A549 (cell line): Measurements from ENCODE around the gene FBXO21. TPM values are rescaled to one million over a fixed set of nuclear protein-coding genes. Genes with fewer than 3 reads are reported as not detected.
A peak's percentile ranks its signal among the peaks of the same experiment; 100 is the strongest.

Experiments used
- ATAC-seq, 2 experiments: fragments of 200-7000 bp in 1 of 2; fragments of >200 bp in 1 of 2; cut with Nextera tagmentation in 1 of 2; cut with Tn5 transposase in 1 of 2; 3 replicates each; pipeline versions ENCODE4 v1.8.0 to v1.9.1; 2018 to 2020; ENCODE audit warnings: mild to moderate bottlenecking in 1 of 2, moderate library complexity in 1 of 2
- CTCF ChIA-PET: fragments of 300-600 bp; sonication (Branson Sonifier 250); formaldehyde crosslinking; extraction: SDS; loops from one replicate; lab custom pipeline; 2021; ENCODE audit warnings: antibody characterized with exemption, inconsistent platforms; lab: Yijun Ruan, JAX
- POLR2A ChIA-PET: fragments of 350-600 bp; formaldehyde crosslinking; extraction: SDS; loops from one replicate; lab custom pipeline; 2021; ENCODE audit warnings: antibody characterized with exemption, inconsistent platforms; lab: Yijun Ruan, JAX
- DNase-seq, 2 experiments: peaks; one replicate each; pipeline versions ENCODE4 v3.0.0 to v3.0.0-alpha.2; 2011 to 2016; ENCODE audit warnings: low read depth in 1 of 2, low spot score in 1 of 2
- FAIRE-seq: peaks from 2 replicates; lab custom pipeline; 2011; peaks lifted over from hg19 to GRCh38; lab: Jason Lieb, UNC
- H3K27ac ChIP-seq, 2 experiments: fragments of >200 bp; sonication (Bioruptor Twin); formaldehyde crosslinking; 3 replicates each; pipeline ENCODE4 v1.5.1; 2016 to 2017
- H3K4me1 ChIP-seq: fragments of >200 bp; sonication (Bioruptor Twin); formaldehyde crosslinking; 3 replicates; pipeline ENCODE4 v1.6.1; 2016
- H3K4me2 ChIP-seq: fragments of >200 bp; sonication (Bioruptor Twin); formaldehyde crosslinking; 3 replicates; pipeline ENCODE4 v1.6.1; 2016
- H3K4me3 ChIP-seq: fragments of >200 bp; sonication (Bioruptor Twin); formaldehyde crosslinking; 3 replicates; pipeline ENCODE4 v1.5.1; 2016
- H3K9me3 ChIP-seq: fragments of >200 bp; sonication (Bioruptor Twin); formaldehyde crosslinking; 3 replicates; pipeline ENCODE4 v1.6.1; 2016
- BCL3 ChIP-seq: fragments of >200 bp; sonication (Bioruptor Twin); formaldehyde crosslinking; IDR thresholded peaks from 3 replicates; pipeline ENCODE4 v1.6.1; 2016
- CBX2 ChIP-seq: fragments of 200-600 bp; sonication (generic); IDR thresholded peaks from 2 replicates; pipeline ENCODE4 v1.6.1; 2016; ENCODE audit warnings: low read depth, mild to moderate bottlenecking, borderline replicate concordance
- CHD2 ChIP-seq: fragments of 150-350 bp; IDR thresholded peaks from 2 replicates; pipeline ENCODE4 v1.6.1; 2014; ENCODE audit warnings: low read length; ENCODE audit not compliant: partially characterized antibody
- CTCF ChIP-seq: fragments of >200 bp; sonication (Bioruptor Twin); formaldehyde crosslinking; IDR thresholded peaks from 3 replicates; pipeline ENCODE4 v1.5.1; 2016
- E2F6 ChIP-seq: IDR thresholded peaks from 2 replicates; pipeline ENCODE4 v1.6.1; 2012; ENCODE audit warnings: low read depth, borderline replicate concordance
- EHF ChIP-seq: fragments of 250-450 bp; sonication (Bioruptor Pico); IDR thresholded peaks from 2 replicates; pipeline ENCODE4 v1.5.0; 2020; ENCODE audit warnings: mild to moderate bottlenecking
- EHMT2 ChIP-seq: fragments of 200-600 bp; sonication (generic); IDR thresholded peaks from 2 replicates; pipeline ENCODE4 v1.6.1; 2016; ENCODE audit warnings: antibody characterized with exemption, low read depth, mild to moderate bottlenecking, moderate library complexity
- ESRRA ChIP-seq: fragments of 150-350 bp; IDR thresholded peaks from 2 replicates; pipeline ENCODE4 v1.6.1; 2014; ENCODE audit warnings: mild to moderate bottlenecking, low read length, borderline replicate concordance
- FOXS1 ChIP-seq: fragments of 250-450 bp; sonication (Bioruptor Pico); IDR thresholded peaks from 2 replicates; pipeline ENCODE4 v1.5.0; 2020; ENCODE audit warnings: mild to moderate bottlenecking, moderate library complexity
- HDAC2 ChIP-seq: fragments of 200-600 bp; sonication (generic); IDR thresholded peaks from 2 replicates; pipeline ENCODE4 v1.6.1; 2016
- MAZ ChIP-seq: fragments of 150-350 bp; IDR thresholded peaks from 2 replicates; pipeline ENCODE4 v1.6.1; 2014; ENCODE audit warnings: antibody characterized with exemption, low read depth, low read length, borderline replicate concordance
- MYC ChIP-seq: IDR thresholded peaks from 2 replicates; pipeline ENCODE4 v1.6.1; 2012; ENCODE audit warnings: mild to moderate bottlenecking, inconsistent platforms, low read length, improper control_type of control experiment, borderline replicate concordance
- RAD21 ChIP-seq, 2 experiments: fragments of >200 bp in 1 of 2; sonication (Bioruptor Twin) in 1 of 2; formaldehyde crosslinking in 1 of 2; IDR thresholded peaks in 1 of 2; conservative IDR thresholded peaks in 1 of 2; 2 replicates in 1 of 2; 3 replicates in 1 of 2; pipeline ENCODE4 v1.6.1; 2012 to 2018; ENCODE audit warnings: inconsistent platforms in 1 of 2
- SREBF2 ChIP-seq: fragments of 450-650 bp; IDR thresholded peaks from 2 replicates; pipeline ENCODE4 v1.6.1; 2014; ENCODE audit warnings: mild to moderate bottlenecking, moderate library complexity
- TP53 ChIP-seq: fragments of 250-450 bp; sonication (Bioruptor Pico); IDR thresholded peaks from 2 replicates; pipeline ENCODE4 v1.5.0; 2021; ENCODE audit warnings: mild to moderate bottlenecking, moderate library complexity
- ZFP36 ChIP-seq: fragments of 450-650 bp; IDR thresholded peaks from 2 replicates; pipeline ENCODE4 v1.6.1; 2014; ENCODE audit warnings: borderline replicate concordance; ENCODE audit not compliant: partially characterized antibody
- WGBS: methylation state at CpG from one replicate; pipeline ENCODE4 v1.1.6; 2017; ENCODE audit errors: missing lambda C conversion rate; 5-methylcytosine and 5-hydroxymethylcytosine counted together
- polyA plus RNA-seq, 4 experiments: library from polyadenylated mRNA; depleted of rRNA in 3 of 4; stranded (reverse); fragments of >200 nt; fragmentation: RNase III in 1 of 4; extraction: RNeasy Plus Mini Kit Qiagen cat#74134 plus additional on column Dnase treatment in 1 of 4; gene quantifications; 2 replicates in 3 of 4; 3 replicates in 1 of 4; pipeline ENCODE4 v1.2.3, GENCODE V29; 2011 to 2017

FBXO21 gene
- polyA plus RNA-seq, 2 of the 4 experiments (the other 2 are of a cell fraction) = 33.2 to 62.4 TPM

- CTCF ChIA-PET = interaction anchor here (0.8 to 2.3 kb wide), 3 partner anchors 11 to 34 kb away, joined by 3 to 8 read pairs (median 7); no protein-coding TSS in a partner anchor
- H3K9me3 ChIP-seq = no peaks in the 10 kb centered on the region
- ATAC-seq = no peak
- POLR2A ChIA-PET = no interaction called here
- FAIRE-seq = no peak
- no peak overlapping the region for H3K4me2 ChIP-seq
- peak overlapping the region; percentile 49 to 73 for H3K27ac ChIP-seq
- no peak for DNase-seq
- H3K4me1 ChIP-seq = peaks cover 38% of the 10 kb centered on the region
- H3K4me3 ChIP-seq = no peak overlapping the region
- TF ChIP-seq E2F6 (no peak), MAZ (no peak), CTCF (no peak), BCL3 (no peak), SREBF2 (no peak), FOXS1 (CRISPR knock-in tag) (no peak), HDAC2 (no peak), CHD2 (no peak), EHF (CRISPR knock-in tag) (no peak), RAD21 (conservative IDR thresholded peaks at IDR 0.05 in 1 of 2, IDR thresholded peaks at IDR 0.05 in 1 of 2) (no peak)
- 92% methylated on average over 10 of the region's 10 CpGs for WGBS
Measured at GRCh38 chr12:117134059-117134458, 56.2 kb downstream of the FBXO21 start.

- Histone ChIP-seq H3K4me2 (no peak overlapping the region; the same call in 2 of the 3 replicates), H3K4me1 (peaks cover 28% of the 10 kb centered on the region), H3K27ac (peak overlapping the region; percentile 41 to 81; a peak in 5 of 6 replicates), H3K9me3 (no peaks in the 10 kb centered on the region), H3K4me3 (no peak overlapping the region)
- ChIA-PET CTCF (interaction anchor here (1.0 to 4.4 kb wide), 8 partner anchors 9 to 105 kb away, joined by 3 to 35 read pairs (median 10); partner anchors contain the start of gene TESC), POLR2A (interaction anchor here (1.2 kb wide), 1 partner anchor 12 kb away, joined by 4 read pairs; no protein-coding TSS in a partner anchor)
- TF ChIP-seq TP53 (CRISPR knock-in tag) = no peak
- TF ChIP-seq EHMT2 = no peak
- TF ChIP-seq E2F6 = no peak
- no peak for TF ChIP-seq ZFP36
- no peak for TF ChIP-seq ESRRA
- no peak for TF ChIP-seq MYC
- TF ChIP-seq CBX2 = no peak
- no peak for TF ChIP-seq BCL3
- TF ChIP-seq FOXS1 (CRISPR knock-in tag) = no peak
- no peak for TF ChIP-seq SREBF2
- ATAC-seq = peak; percentile 35 to 47; a peak in 3 of 6 replicates
- DNase-seq = no peak
- FAIRE-seq = no peak
- 91% methylated on average over 7 of the region's 7 CpGs for WGBS
Measured at GRCh38 chr12:117130801-117131200, 59.5 kb downstream of the FBXO21 start.
